ENCODE results near the gene KRIT1. TPM values are rescaled to one million over a fixed set of nuclear protein-coding genes. Genes with fewer than 3 reads are reported as not detected.

The KRIT1 gene
- total and polyA plus RNA-seq, 8 donors, result 4.1 to 249 (median 34.2) TPM

GRCh38 chr7:92289321-92289720, 43.6 kb upstream of the KRIT1 start:
- WGBS, 5 donors, result 81 to 98% (median 91%) methylated on average over 2 of the region's 2 CpGs
- intact Hi-C loops (cut with DNase I; ENCODE audit: low total_unique reads), result no loop called here

GRCh38 chr7:92282930-92283329, 37.2 kb upstream of the KRIT1 start:
- Histone ChIP-seq H3K4me3 (no peak overlapping the region), H3K27ac (no peak overlapping the region), H3K36me3 (no peaks in the 10 kb centered on the region), H3K4me1 (peaks cover 0 to 33% (median 9%) of the 10 kb centered on the region in 4 donors), H3K9me3 (no peaks in the 10 kb centered on the region), H3K27me3 (no peaks in the 10 kb centered on the region)
- 84 to 94% (median 88%) methylated on average over 1 of the region's 1 CpG for WGBS, 5 donors
- no peak for DNase-seq
- intact Hi-C loops (cut with DNase I; ENCODE audit: low total_unique reads), result no loop called here
- TF ChIP-seq CTCF (IDR thresholded peaks at IDR 0.05) (no peak), POLR2A (IDR thresholded peaks at IDR 0.05) (no peak), POLR2AphosphoS5 (IDR thresholded peaks at IDR 0.05) (no peak), EP300 (IDR thresholded peaks at IDR 0.05) (no peak)

More at GRCh38 chr7:92289321-92289720, 43.6 kb upstream of the KRIT1 start:
- Histone ChIP-seq H3K27ac (no peak overlapping the region), H3K27me3 (no peaks in the 10 kb centered on the region), H3K4me1 (peaks cover 0 to 16% (median 8%) of the 10 kb centered on the region in 4 donors), H3K4me3 (no peak overlapping the region), H3K36me3 (no peaks in the 10 kb centered on the region), H3K9me3 (no peaks in the 10 kb centered on the region)
- no peak for TF ChIP-seq POLR2A (IDR thresholded peaks at IDR 0.05)
- no peak for TF ChIP-seq POLR2AphosphoS5 (IDR thresholded peaks at IDR 0.05)
- TF ChIP-seq CTCF (IDR thresholded peaks at IDR 0.05), result no peak
- TF ChIP-seq EP300 (IDR thresholded peaks at IDR 0.05), result no peak
- no peak for DNase-seq

GRCh38 chr7:92282221-92282814, 36.6 kb upstream of the KRIT1 start:
- H3K36me3 ChIP-seq, result no peaks in the 10 kb centered on the region
- H3K27me3 ChIP-seq, result no peaks in the 10 kb centered on the region
- H3K9me3 ChIP-seq, result no peaks in the 10 kb centered on the region
- intact Hi-C loops (cut with DNase I; ENCODE audit: low total_unique reads), result no loop called here
- DNase-seq, result no peak
- 76 to 86% (median 83%) methylated on average over 6 of the region's 6 CpGs for WGBS, 5 donors
- H3K27ac ChIP-seq, result no peak overlapping the region
- H3K4me1 ChIP-seq, result peaks cover 0 to 33% (median 11%) of the 10 kb centered on the region in 4 donors
- no peak overlapping the region for H3K4me3 ChIP-seq
- TF ChIP-seq POLR2A (IDR thresholded peaks at IDR 0.05) (no peak), EP300 (IDR thresholded peaks at IDR 0.05) (no peak), CTCF (IDR thresholded peaks at IDR 0.05) (no peak), POLR2AphosphoS5 (IDR thresholded peaks at IDR 0.05) (no peak)

- 89 to 97% (median 95%) methylated on average over 2 of the region's 2 CpGs for WGBS, 5 donors
- no peaks in the 10 kb centered on the region for H3K36me3 ChIP-seq
Measured at GRCh38 chr7:92281031-92281430, 35.3 kb upstream of the KRIT1 start.

More at GRCh38 chr7:92281031-92281430, 35.3 kb upstream of the KRIT1 start:
- DNase-seq, result no peak
- Histone ChIP-seq H3K9me3 (no peaks in the 10 kb centered on the region), H3K4me3 (no peak overlapping the region), H3K4me1 (peaks cover 0 to 33% (median 11%) of the 10 kb centered on the region in 4 donors), H3K27me3 (no peaks in the 10 kb centered on the region), H3K27ac (no peak overlapping the region)
- intact Hi-C loops (cut with DNase I; ENCODE audit: low total_unique reads), result no loop called here
- no peak for TF ChIP-seq POLR2A (IDR thresholded peaks at IDR 0.05)
- TF ChIP-seq EP300 (IDR thresholded peaks at IDR 0.05), result no peak
- no peak for TF ChIP-seq POLR2AphosphoS5 (IDR thresholded peaks at IDR 0.05)
- no peak for TF ChIP-seq CTCF (IDR thresholded peaks at IDR 0.05)

Measured in stomach (tissue), 9 donors.